Naive B cell (primary cell): Measurements from ENCODE around the gene SYMPK. TPM values are rescaled to one million over a fixed set of nuclear protein-coding genes. Genes with fewer than 3 reads are reported as not detected.
"Not testable (repeated sequence)": the region's sequence is repeated elsewhere in the genome, so short reads cannot be mapped to it uniquely, and the experiment has no call there.

Experiments
- ATAC-seq, 2 donors: fragments of 150-1000 bp; cut with Tn5 transposase; 2 replicates each; pipeline ENCODE4 v1.10.0; 2021; ENCODE audit warnings: low read depth in 2 of 2, mild to moderate bottlenecking in 2 of 2, moderate library complexity in 2 of 2
- DNase-seq: peaks from one replicate; pipeline ENCODE4 v3.0.0; 2022
- H3K27ac Mint-ChIP-seq, 6 donors: one replicate each; pipeline ENCODE4 v1.8.0; 2020 to 2022; ENCODE audit warnings: mild to moderate bottlenecking in 6 of 6, mixed read lengths in 6 of 6, moderate library complexity in 5 of 6, inconsistent platforms in 2 of 6
- H3K27me3 Mint-ChIP-seq, 3 donors: one replicate each; pipeline ENCODE4 v1.8.0; 2021 to 2022; ENCODE audit warnings: mixed read lengths in 3 of 3, mild to moderate bottlenecking in 1 of 3
- H3K36me3 Mint-ChIP-seq, 2 donors: one replicate each; pipeline ENCODE4 v1.8.0; 2020 to 2022; ENCODE audit warnings: mixed read lengths in 2 of 2, inconsistent platforms in 1 of 2, mild to moderate bottlenecking in 1 of 2
- H3K4me1 Mint-ChIP-seq, 3 donors: one replicate each; pipeline ENCODE4 v1.8.0; 2020 to 2022; ENCODE audit warnings: mixed read lengths in 3 of 3, inconsistent platforms in 1 of 3, mild to moderate bottlenecking in 1 of 3, moderate library complexity in 1 of 3
- H3K4me3 Mint-ChIP-seq, 8 donors: one replicate each; pipeline ENCODE4 v1.8.0; 2020 to 2022; ENCODE audit warnings: mild to moderate bottlenecking in 8 of 8, mixed read lengths in 8 of 8, moderate library complexity in 8 of 8, inconsistent platforms in 2 of 8
- H3K9me3 Mint-ChIP-seq, 7 donors: one replicate each; pipeline ENCODE4 v1.8.0; 2020 to 2022; ENCODE audit warnings: mixed read lengths in 7 of 7, mild to moderate bottlenecking in 5 of 7, inconsistent platforms in 2 of 7, moderate library complexity in 1 of 7
- polyA plus RNA-seq, 6 donors: library from polyadenylated mRNA; unstranded; fragments of 300-500 nt; fragmentation: Illumina TruSeq; gene quantifications; one replicate each; pipeline ENCODE4 v1.2.3, GENCODE V29; 2021; ENCODE audit warnings: low read depth in 6 of 6

The SYMPK gene
- polyA plus RNA-seq, 6 donors from 2014 or later: 6.3 to 24.3 (median 9.0) TPM

DNA sequence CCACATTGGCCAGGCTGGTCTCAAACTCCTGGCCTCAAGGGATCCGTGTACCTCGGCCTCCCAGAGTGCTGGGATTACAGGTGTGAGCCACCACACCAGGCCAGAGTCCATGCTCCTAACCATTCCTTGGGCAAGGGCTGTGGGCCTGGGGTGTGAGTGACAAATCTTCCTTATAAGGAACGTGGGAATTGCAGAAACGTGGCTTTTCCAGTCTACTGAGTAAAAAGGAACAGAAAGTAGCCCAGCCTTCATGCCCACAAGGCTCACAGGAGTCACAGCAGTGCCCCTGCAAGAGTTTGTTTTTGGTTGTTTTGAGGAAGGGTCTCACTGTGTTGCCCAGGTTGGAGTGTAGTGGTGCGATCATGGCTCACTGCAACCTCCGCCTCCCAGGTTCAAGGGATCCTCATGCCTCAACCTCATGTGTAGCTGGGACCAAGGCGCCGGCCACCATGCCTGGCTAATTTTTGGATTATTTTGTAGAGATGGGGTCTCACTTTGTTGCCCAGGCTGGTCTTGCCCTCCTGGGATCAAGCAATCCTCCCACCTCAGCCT, 34.4 kb upstream of the SYMPK start:
- no peaks in the 10 kb centered on the region for H3K9me3 Mint-ChIP-seq
- no peaks in the 10 kb centered on the region for H3K27me3 Mint-ChIP-seq
- ATAC-seq: peak; percentile 22 to 43
- H3K4me3 Mint-ChIP-seq: peak overlapping the region in 3 of 8 donors; percentile 5 to 68 (median 59)
- DNase-seq: no peak
- H3K4me1 Mint-ChIP-seq: peaks cover 29 to 45% (median 38%) of the 10 kb centered on the region in 3 donors
- H3K27ac Mint-ChIP-seq: no peak overlapping the region
- H3K36me3 Mint-ChIP-seq: peaks cover 5 to 8% of the 10 kb centered on the region in 2 donors

DNA sequence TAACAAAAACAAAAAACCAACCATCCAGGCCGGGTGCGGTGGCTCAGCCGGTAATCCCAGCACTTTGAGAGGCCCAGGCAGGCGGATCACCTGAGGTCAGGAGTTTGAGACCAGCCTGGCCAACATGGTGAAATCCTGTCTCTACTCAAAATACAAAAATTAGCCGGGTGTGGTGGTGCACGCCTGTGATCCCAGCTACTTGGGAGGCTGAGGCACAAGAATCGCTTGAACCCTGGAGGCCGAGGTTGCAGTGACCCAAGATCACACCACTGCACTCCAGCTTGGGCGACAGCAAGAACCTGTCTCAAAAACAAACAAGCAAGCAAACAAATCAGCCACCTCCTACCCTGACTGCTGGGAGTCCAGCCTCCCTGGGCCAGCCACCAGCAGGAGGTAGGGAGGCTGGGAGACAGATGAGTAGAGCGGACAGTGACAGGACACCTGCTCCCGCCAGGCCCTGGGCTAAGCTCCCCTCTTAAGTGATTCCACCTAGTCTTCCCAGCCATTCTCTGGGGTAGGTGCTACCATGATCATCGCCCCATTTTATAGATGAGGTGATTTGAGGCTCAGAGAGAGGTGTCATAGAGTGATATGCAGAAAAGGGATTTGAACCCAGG, 33.1 kb upstream of the SYMPK start:
- peaks cover 24 to 42% (median 31%) of the 10 kb centered on the region in 3 donors for H3K4me1 Mint-ChIP-seq
- not testable (repeated sequence) for ATAC-seq, H3K27me3 Mint-ChIP-seq, DNase-seq, H3K27ac Mint-ChIP-seq, H3K36me3 Mint-ChIP-seq, H3K9me3 Mint-ChIP-seq, H3K4me3 Mint-ChIP-seq

DNA sequence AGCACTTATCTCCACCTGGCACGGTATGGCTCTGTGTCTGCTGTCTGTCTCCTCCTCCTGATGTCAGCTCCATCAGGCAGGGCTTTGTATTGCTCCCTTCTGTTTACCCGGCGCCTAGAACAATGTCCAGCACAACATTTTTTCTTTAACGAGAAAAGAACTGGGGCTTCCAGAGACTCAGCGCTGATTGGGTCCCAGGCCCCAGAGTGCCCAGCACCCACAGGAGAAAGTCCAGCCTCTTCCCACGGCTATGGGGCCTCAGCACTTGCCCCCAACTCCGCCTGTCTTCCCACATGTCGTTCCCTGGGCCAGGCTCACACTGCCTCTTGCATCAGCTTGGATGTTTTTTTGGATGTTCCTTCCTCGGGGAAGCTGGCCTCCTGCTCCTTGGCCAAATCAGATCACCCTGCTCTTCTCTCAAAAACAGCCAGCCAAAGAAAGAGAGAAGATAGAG, 32.6 kb upstream of the SYMPK start:
- DNase-seq (no peak), ATAC-seq (no peak)
- peaks cover 20 to 40% (median 26%) of the 10 kb centered on the region in 3 donors for H3K4me1 Mint-ChIP-seq
- no peaks in the 10 kb centered on the region for H3K27me3 Mint-ChIP-seq
- H3K36me3 Mint-ChIP-seq: peaks cover 5 to 8% of the 10 kb centered on the region in 2 donors
- no peak overlapping the region for H3K4me3 Mint-ChIP-seq
- H3K9me3 Mint-ChIP-seq: no peaks in the 10 kb centered on the region
- H3K27ac Mint-ChIP-seq: no peak overlapping the region

DNA sequence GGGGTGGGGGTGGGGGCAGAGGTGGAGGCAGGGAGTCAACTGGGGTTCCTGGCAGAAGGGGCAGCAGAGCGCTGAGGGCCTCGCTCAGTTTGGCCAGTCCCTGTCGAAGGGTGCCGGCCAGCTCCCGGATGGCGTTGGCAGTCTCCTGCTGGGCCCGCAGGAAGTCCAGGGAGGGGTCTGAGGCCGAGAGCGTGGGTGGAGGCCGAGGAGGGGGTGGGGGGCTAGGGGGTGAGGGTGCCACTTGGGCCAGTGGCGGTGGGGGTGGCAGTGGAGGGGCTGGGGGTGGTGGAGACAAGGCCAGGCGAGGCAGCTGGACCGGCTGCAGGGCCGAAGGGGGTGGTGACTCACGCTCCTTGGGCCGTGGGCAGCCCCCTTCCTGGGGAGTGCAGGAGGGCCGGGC, 27.9 kb upstream of the SYMPK start:
- Mint-ChIP-seq H3K9me3 (no peaks in the 10 kb centered on the region), H3K27ac (no peak overlapping the region), H3K36me3 (peaks cover 0 to 8% of the 10 kb centered on the region in 2 donors), H3K27me3 (no peaks in the 10 kb centered on the region), H3K4me3 (no peak overlapping the region), H3K4me1 (peaks cover 21 to 29% (median 23%) of the 10 kb centered on the region in 3 donors)
- ATAC-seq (no peak), DNase-seq (no peak)

DNA sequence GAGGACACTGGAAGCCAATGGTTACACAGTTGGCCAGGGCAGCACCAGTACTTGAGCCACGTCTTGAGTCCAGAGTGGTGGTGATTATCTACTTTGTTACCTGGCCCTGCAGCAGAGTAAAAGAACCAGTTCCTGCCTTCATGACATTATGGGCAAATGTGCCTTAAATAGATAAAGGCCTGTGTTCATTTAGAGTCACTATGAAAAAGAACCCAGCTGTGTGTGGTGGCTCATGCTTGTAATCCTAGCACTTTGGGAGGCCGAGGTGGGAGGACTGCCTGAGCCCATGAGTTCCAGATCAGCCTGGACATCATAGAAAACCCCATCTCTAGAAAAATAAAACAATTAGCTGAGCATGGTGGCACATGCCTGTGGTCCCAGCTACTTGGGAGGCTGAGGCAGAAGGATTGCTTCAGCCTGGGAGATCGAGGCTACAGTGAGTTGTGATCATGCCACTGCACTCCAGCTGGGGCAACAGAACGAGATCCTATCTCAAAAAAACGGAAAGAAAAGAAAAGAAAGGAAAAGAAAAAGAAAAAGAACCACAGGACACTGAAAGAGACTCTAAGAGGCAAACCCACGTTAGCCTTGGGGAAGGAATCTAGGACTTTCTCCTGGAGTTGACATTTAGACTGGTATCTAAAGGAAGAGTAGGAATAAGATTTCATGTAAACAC, 26.4 kb upstream of the SYMPK start:
- ATAC-seq (no peak), DNase-seq (no peak)
- Mint-ChIP-seq H3K4me3 (peak overlapping the region in 2 of 8 donors; percentile 29 to 54), H3K27me3 (no peaks in the 10 kb centered on the region), H3K27ac (no peak overlapping the region), H3K9me3 (no peaks in the 10 kb centered on the region), H3K36me3 (no peaks in the 10 kb centered on the region), H3K4me1 (peaks cover 14 to 24% (median 17%) of the 10 kb centered on the region in 3 donors)

DNA sequence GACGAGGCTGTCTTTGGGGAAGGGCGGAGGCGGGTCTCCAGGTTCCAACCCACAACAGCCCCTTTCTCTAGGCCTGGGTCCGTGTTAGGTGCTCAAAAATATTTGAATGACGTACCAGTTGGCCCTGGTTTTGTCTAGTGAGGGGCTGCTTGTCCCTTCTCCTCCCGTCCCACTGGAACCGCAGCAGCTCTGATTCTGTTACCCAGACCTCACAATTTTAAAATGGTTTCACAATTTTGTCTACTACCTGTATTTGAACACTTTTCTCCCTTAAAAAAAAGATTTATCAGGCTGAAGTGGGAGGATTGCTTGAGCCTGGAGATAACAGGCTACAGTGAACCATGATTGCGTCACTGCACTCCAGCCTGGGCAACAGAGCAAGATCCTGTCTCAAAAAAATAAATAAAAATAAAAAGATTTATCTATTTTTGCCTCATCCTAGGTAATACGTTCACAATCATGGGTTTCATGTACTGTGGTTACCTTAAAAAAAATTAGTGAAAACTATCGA, 24.3 kb upstream of the SYMPK start:
- Mint-ChIP-seq H3K27me3 (no peaks in the 10 kb centered on the region), H3K36me3 (peaks cover 0 to 7% of the 10 kb centered on the region in 2 donors), H3K4me1 (peaks cover 17 to 28% (median 22%) of the 10 kb centered on the region in 3 donors), H3K9me3 (no peaks in the 10 kb centered on the region), H3K27ac (peak overlapping the region; percentile 91 to 97 (median 97)), H3K4me3 (peak overlapping the region in 7 of 8 donors; percentile 95 to 99 (median 97))
- DNase-seq (no peak), ATAC-seq (no peak)

DNA sequence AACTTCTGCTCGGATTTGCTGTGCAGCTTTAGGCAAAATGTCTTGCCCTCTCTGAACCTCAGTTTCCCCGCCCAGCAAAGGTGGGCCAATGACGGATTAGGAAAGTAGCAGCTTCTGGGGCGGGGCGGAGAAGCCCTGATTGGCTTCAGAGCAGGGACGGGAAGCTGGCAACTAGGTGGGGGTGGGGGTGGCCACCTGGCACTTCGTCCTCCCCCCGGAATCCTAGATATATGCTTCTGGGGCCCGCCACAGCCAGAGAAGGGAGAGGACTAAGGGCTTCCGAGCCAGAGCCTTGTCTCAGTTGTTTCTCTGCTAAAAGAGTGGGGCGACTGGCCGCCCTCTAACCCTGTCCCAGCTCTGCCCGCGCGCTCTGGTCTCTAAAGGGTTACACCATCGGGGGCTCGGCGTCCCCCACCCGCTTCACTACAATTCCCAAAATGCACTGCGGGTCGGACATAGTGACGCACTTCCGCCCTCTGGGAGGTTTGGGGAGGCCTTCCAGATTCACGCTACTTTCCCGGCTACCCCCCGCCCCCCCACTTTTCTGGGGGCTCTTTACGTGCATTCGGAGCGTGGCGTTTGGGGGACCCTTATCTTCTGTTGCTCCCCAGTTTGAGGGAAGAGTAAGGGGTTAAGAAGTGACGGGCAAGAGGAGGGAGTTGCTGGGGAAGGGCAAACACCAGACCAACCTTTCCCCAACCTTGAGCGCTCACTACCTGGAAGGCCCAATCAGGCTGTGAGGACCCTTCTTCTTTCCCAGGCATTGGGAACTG, 23.7 kb upstream of the SYMPK start:
- Mint-ChIP-seq H3K27me3 (peaks cover 0 to 3% (median 0%) of the 10 kb centered on the region in 3 donors), H3K4me1 (peaks cover 20 to 31% (median 22%) of the 10 kb centered on the region in 3 donors), H3K27ac (peak overlapping the region; percentile 91 to 97 (median 97)), H3K36me3 (peaks cover 0 to 7% of the 10 kb centered on the region in 2 donors), H3K9me3 (no peaks in the 10 kb centered on the region), H3K4me3 (peak overlapping the region; percentile 95 to 99 (median 96))
- ATAC-seq (peak; percentile 70), DNase-seq (peak; percentile 89)

DNA sequence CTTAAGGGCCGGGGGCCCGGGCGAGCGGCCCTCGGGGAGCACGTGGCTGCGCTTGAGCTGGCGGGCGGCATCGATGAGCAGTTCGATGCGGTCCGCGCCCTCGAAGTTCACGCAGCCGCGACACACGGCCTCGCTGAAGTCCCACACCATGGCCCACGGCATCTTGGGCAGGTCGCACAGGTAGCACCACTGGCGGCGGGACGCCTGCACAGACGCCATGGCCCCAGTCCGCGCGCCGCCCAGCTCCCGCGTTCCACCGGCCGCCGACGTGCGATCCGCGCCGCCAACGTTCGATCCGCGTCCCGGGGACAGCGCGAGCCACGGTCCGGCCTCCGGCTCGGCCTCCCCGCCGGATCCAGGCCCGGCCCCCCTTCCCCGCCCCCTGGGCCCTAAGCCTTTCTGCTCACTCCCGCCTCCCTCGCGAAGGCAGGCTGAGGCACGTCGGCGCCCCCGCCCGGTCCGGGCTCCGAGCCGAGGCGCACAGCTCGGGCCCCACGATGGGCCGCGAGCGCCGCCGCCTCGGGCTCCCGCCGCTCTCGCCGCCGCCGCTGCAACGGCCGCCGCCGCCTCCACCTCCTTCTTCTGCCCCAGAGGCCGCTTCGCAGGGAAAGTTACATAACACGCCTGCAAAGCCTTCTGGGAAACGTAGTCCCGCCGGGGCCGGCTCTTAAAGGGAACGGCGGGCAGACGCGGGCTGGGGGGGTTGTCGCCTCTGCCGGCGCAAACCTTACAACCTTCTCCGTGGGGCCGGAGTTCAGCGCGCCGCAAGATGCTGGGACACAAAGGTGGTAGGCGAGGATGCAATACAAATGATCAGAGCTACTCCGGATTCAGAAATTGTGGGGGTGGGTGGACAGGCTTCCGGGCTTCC, 22.8 kb upstream of the SYMPK start, which contains the start of gene IRF2BP1:
TSS of gene IRF2BP1 (minus strand) at position 586 of the 871 bp plus-strand sequence. CDS start at position 219, 367 bp downstream.
- peaks cover 0 to 7% of the 10 kb centered on the region in 2 donors for H3K36me3 Mint-ChIP-seq

DNA sequence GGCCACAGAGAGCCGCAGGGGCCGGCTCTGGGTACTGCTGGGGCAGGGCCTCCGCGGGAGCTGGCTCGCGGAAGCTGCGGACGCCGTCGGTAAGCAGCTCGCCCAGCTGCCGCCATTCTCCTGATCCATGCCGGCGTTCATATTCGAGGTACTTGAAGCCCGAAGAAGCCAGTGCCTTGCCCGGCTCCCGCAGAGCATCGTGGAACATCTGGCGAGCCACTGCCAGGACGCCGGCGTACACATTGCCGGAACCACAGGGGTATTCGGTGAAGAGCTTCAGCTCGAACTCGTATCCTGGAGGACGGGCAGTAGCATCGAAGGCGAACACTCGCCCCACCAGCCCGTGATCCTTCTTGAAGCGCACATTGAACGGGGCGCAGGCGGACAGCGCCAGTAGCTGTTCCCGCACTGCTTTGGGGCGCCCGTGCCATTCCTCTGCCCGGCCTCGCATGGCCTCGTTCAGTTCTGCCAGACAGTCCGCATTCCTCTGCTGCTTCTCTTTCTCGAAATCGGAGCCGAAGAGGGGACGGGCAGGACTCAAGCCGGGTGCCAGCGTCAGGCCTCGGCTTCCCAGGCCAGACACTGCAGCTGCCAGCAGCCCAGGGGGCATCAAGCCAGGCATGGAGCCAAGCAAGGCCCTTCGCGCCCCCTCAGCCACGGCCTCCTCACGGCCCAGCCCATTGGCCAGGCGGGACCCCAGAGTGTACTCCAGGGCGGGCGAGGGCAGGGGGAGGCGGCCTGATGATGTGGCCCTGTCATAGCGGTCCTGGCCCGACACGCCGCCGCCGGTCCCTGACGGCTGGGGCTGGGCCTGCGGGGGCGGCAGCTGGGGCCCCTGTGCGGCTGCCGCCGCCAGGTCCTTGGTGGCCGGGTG, 22.0 kb upstream of the SYMPK start:
- ATAC-seq (no peak), DNase-seq (no peak)
- Mint-ChIP-seq H3K36me3 (peaks cover 0 to 7% of the 10 kb centered on the region in 2 donors), H3K4me3 (peak overlapping the region; percentile 48 to 96 (median 54)), H3K4me1 (peaks cover 18 to 33% (median 22%) of the 10 kb centered on the region in 3 donors), H3K9me3 (no peaks in the 10 kb centered on the region), H3K27me3 (peaks cover 0 to 11% (median 3%) of the 10 kb centered on the region in 3 donors), H3K27ac (peak overlapping the region in 2 of 6 donors; percentile 49 to 60)

More for the DNA sequence above, 22.8 kb upstream of the SYMPK start, which contains the start of gene IRF2BP1:
- ATAC-seq (peak; percentile 84 to 85), DNase-seq (peak; percentile 90)
- Mint-ChIP-seq H3K9me3 (no peaks in the 10 kb centered on the region), H3K27me3 (peaks cover 0 to 6% (median 3%) of the 10 kb centered on the region in 3 donors), H3K27ac (peak within 1 kb of the TSS; percentile 91 to 97 (median 97)), H3K4me1 (peaks cover 22 to 33% (median 23%) of the 10 kb centered on the region in 3 donors), H3K4me3 (peak within 1 kb of the TSS; percentile 95 to 99 (median 96))

DNA sequence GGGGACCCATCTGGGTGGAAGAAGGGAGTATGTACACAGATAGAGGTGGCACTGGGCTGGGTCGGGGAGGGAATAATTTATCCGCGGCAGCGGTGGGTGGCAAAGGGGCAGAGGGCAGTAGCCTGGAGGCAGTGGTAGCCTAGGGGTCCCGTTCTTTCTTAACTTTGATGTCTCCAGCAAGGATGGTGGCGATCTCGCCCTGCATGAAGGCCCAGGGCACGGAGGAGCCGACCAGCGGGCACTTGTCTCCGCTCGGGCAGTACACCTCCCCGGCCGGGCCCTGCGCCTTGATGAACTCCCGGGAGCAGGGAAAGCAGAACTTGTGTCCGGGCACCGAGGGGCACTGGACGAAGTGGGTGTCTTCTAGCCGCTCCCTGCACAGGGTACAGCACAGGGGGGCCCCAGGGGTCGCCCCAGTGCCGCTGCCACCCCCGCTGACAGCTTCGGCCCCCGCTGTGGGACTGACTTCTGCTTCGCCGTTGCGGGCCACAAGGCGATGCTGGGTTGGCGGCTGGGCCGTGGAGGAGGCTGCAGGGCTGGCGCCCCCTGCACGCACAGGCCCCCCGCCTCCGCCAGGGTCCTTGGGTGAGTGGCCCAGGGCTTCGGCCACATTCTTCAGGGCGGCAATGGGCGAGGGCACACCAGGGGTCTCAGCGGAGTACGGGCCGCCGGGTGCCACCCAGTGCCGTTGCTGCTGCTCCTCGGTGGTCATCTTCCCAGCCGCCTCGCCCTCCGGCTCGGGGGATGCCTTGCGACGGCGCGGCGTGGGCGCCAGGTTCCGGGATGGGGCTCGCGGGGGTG, 21.1 kb upstream of the SYMPK start:
- Mint-ChIP-seq H3K27me3 (peaks cover under 1 to 15% (median 3%) of the 10 kb centered on the region in 3 donors), H3K9me3 (no peaks in the 10 kb centered on the region), H3K4me1 (peaks cover 18 to 33% (median 22%) of the 10 kb centered on the region in 3 donors), H3K36me3 (peaks cover 0 to 7% of the 10 kb centered on the region in 2 donors), H3K4me3 (peak overlapping the region in 7 of 8 donors; percentile 29 to 88 (median 82)), H3K27ac (no peak overlapping the region)
- ATAC-seq (no peak), DNase-seq (no peak)

DNA sequence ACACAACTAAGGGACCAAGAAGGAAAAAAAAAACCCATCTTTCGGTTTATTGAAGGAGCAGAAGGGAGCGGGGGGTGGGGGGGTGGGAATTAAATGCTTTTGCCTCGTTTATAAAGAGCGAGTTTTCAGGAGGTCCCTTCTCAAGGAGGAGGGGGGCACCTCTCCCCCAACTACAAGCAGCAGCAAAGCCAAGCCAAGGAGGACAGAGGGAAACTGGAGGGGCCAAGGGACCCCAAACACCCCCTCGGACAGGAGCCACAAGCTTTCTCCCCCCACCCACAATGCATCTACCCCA, 20.6 kb upstream of the SYMPK start:
- peak overlapping the region; percentile 70 to 88 (median 84) for H3K4me3 Mint-ChIP-seq
- DNase-seq (no peak), ATAC-seq (no peak)
- H3K36me3 Mint-ChIP-seq: peaks cover 0 to 7% of the 10 kb centered on the region in 2 donors
- H3K27ac Mint-ChIP-seq: peak overlapping the region in 3 of 6 donors; percentile 33 to 96 (median 85)
- H3K9me3 Mint-ChIP-seq: peaks cover 0 to 2% (median 0%) of the 10 kb centered on the region in 7 donors
- H3K27me3 Mint-ChIP-seq: peaks cover 6 to 21% (median 7%) of the 10 kb centered on the region in 3 donors
- H3K4me1 Mint-ChIP-seq: peaks cover 18 to 33% (median 22%) of the 10 kb centered on the region in 3 donors
